ENCODE data around the gene NELFCD. TPM values are rescaled to one million over a fixed set of nuclear protein-coding genes. Genes with fewer than 3 reads are reported as not detected.

Gene NELFCD
- polyA plus RNA-seq, 3 donors, result 49.0 to 74.8 (median 50.1) TPM

GRCh38 chr20:59014680-59015389, 33.8 kb downstream of the NELFCD start:
- peaks cover 12 to 19% of the 10 kb centered on the region in 2 donors for H3K4me1 ChIP-seq (ENCODE audit: control insufficient read depth in 1 of 2, insufficient read depth in 2 of 2, low read length in 2 of 2)
- Mint-ChIP-seq H3K9me3 (no peaks in the 10 kb centered on the region), H3K27ac (no peak overlapping the region), H3K36me3 (peaks cover 27 to 39% of the 10 kb centered on the region in 2 donors), H3K4me1 (peaks cover 37% of the 10 kb centered on the region), H3K4me3 (peak overlapping the region in 1 of 2 donors; percentile 23), H3K27me3 (ENCODE audit: low read depth in 3 of 3) (peaks cover 8 to 21% (median 11%) of the 10 kb centered on the region in 3 donors)
- H3K79me2 ChIP-seq (ENCODE audit: insufficient read depth, low read length), result no peaks in the 10 kb centered on the region
- H4K20me1 ChIP-seq (ENCODE audit: insufficient read depth, low read length), result peaks cover 12% of the 10 kb centered on the region
- DNase-seq, result no peak
- no peak for TF ChIP-seq CTCF (IDR thresholded peaks at IDR 0.05)
- intact Hi-C loops (cut with micrococcal nuclease), result no loop called here
- H3K4me2 ChIP-seq (replicated peaks; ENCODE audit: extremely low read depth, low read length, poor library complexity, severe bottlenecking), result no peak overlapping the region
- WGBS (ENCODE audit: insufficient coverage), result 78% methylated on average over 17 of the region's 17 CpGs
- H3K9me3 ChIP-seq (replicated peaks in 1 of 2; ENCODE audit: control insufficient read depth in 1 of 2, insufficient read depth in 1 of 2, low read length in 2 of 2), result no peaks in the 10 kb centered on the region
- no peak overlapping the region for H3K9ac ChIP-seq (ENCODE audit: insufficient read depth, low read length, poor library complexity, severe bottlenecking)
- no peak overlapping the region for H3K4me3 ChIP-seq (replicated peaks in 1 of 3; ENCODE audit: low read depth in 2 of 3, low read length in 3 of 3)
- peaks cover 0 to 9% of the 10 kb centered on the region in 2 donors for H3K36me3 ChIP-seq (replicated peaks in 1 of 2; ENCODE audit: control insufficient read depth in 1 of 2, insufficient read depth in 2 of 2, low read length in 2 of 2)
- H2AFZ ChIP-seq (ENCODE audit: insufficient read depth, low read depth, low read length, poor library complexity, severe bottlenecking), result no peak overlapping the region
- no peak overlapping the region for H3K27ac ChIP-seq (ENCODE audit: low read depth in 1 of 2, low read length in 2 of 2)
- no peaks in the 10 kb centered on the region for H3K27me3 ChIP-seq (ENCODE audit: control insufficient read depth in 2 of 2, insufficient read depth in 2 of 2, low read length in 2 of 2)

- Histone ChIP-seq H2AFZ (ENCODE audit: insufficient read depth, low read depth, low read length, poor library complexity, severe bottlenecking) (no peak overlapping the region), H3K36me3 (replicated peaks in 1 of 2; ENCODE audit: control insufficient read depth in 1 of 2, insufficient read depth in 2 of 2, low read length in 2 of 2) (peaks cover 0 to 9% of the 10 kb centered on the region in 2 donors), H4K20me1 (ENCODE audit: insufficient read depth, low read length) (peaks cover 12% of the 10 kb centered on the region), H3K4me1 (ENCODE audit: control insufficient read depth in 1 of 2, insufficient read depth in 2 of 2, low read length in 2 of 2) (peaks cover 12 to 19% of the 10 kb centered on the region in 2 donors), H3K4me3 (replicated peaks in 1 of 3; ENCODE audit: low read depth in 2 of 3, low read length in 3 of 3) (no peak overlapping the region), H3K79me2 (ENCODE audit: insufficient read depth, low read length) (no peaks in the 10 kb centered on the region), H3K9me3 (replicated peaks in 1 of 2; ENCODE audit: control insufficient read depth in 1 of 2, insufficient read depth in 1 of 2, low read length in 2 of 2) (no peaks in the 10 kb centered on the region), H3K4me2 (replicated peaks; ENCODE audit: extremely low read depth, low read length, poor library complexity, severe bottlenecking) (no peak overlapping the region), H3K27me3 (ENCODE audit: control insufficient read depth in 2 of 2, insufficient read depth in 2 of 2, low read length in 2 of 2) (no peaks in the 10 kb centered on the region), H3K9ac (ENCODE audit: insufficient read depth, low read length, poor library complexity, severe bottlenecking) (no peak overlapping the region), H3K27ac (ENCODE audit: low read depth in 1 of 2, low read length in 2 of 2) (no peak overlapping the region)
- H3K4me1 Mint-ChIP-seq, result peaks cover 37% of the 10 kb centered on the region
- WGBS (ENCODE audit: insufficient coverage), result 99% methylated on average over 14 of the region's 16 CpGs
- H3K4me3 Mint-ChIP-seq, result no peak overlapping the region
- TF ChIP-seq CTCF (IDR thresholded peaks at IDR 0.05), result no peak
- intact Hi-C loops (cut with micrococcal nuclease), result no loop called here
- H3K27me3 Mint-ChIP-seq (ENCODE audit: low read depth in 3 of 3), result peaks cover 8 to 20% (median 11%) of the 10 kb centered on the region in 3 donors
- no peak for DNase-seq
- no peaks in the 10 kb centered on the region for H3K9me3 Mint-ChIP-seq
- H3K27ac Mint-ChIP-seq, result no peak overlapping the region
- peaks cover 27 to 39% of the 10 kb centered on the region in 2 donors for H3K36me3 Mint-ChIP-seq
Measured at GRCh38 chr20:59015411-59015810, 34.4 kb downstream of the NELFCD start.
